ENCODE data around the gene SVBP.

Gene SVBP

GRCh38 chr1:42759114-42759513, 58.1 kb downstream of the SVBP start:
- DNase-seq: no peak

- no peak for DNase-seq
Observed at GRCh38 chr1:42758641-42759040, 58.6 kb downstream of the SVBP start.

- DNase-seq: no peak
Observed at GRCh38 chr1:42757892-42758275, 59.3 kb downstream of the SVBP start.
